ENCODE measurements around the gene ULK4.

ULK4 gene

GRCh38 chr3:41199866-41200668 is 761.8 kb downstream of the ULK4 start:
- 0 out of 3 replicates have a peak, but pooled peaks have one; percentile 3 for ATAC-seq (ENCODE audit: low read depth)
- DNase-seq (ENCODE audit: low spot score), result no peak
- peak overlapping the region; percentile 69 for H3K27ac ChIP-seq (ENCODE audit: poor library complexity, severe bottlenecking)

GRCh38 chr3:41198950-41199865 is 762.7 kb downstream of the ULK4 start, which contains the start of gene CTNNB1:
CTNNB1 (plus strand) TSS chr3:41199505; CDS start chr3:41224069, 24,564 bp downstream.
- H3K9me3 ChIP-seq (ENCODE audit: severe bottlenecking), result no peaks in the 10 kb centered on the region
- H3K27ac ChIP-seq (ENCODE audit: poor library complexity, severe bottlenecking), result peak within 1 kb of the TSS; percentile 69
- peaks cover 25% of the 10 kb centered on the region for H3K4me1 ChIP-seq (ENCODE audit: insufficient read depth, poor library complexity, severe bottlenecking)
- peak; percentile 87 for DNase-seq (ENCODE audit: low spot score)
- peaks cover 3% of the 10 kb centered on the region; the same call in 1 of the 2 replicates for H3K36me3 ChIP-seq (ENCODE audit: low read depth)
- peak within 1 kb of the TSS; percentile 98 for H3K4me3 ChIP-seq (ENCODE audit: severe bottlenecking)
- no peaks in the 10 kb centered on the region for H3K27me3 ChIP-seq (ENCODE audit: insufficient read depth, poor library complexity, severe bottlenecking)
- TF ChIP-seq CTCF (IDR thresholded peaks at IDR 0.05; ENCODE audit: poor library complexity, severe bottlenecking), result peak; percentile 32
- peak; percentile 73 for ATAC-seq (ENCODE audit: low read depth)

More at GRCh38 chr3:41199866-41200668, 761.8 kb downstream of the ULK4 start:
- H3K4me3 ChIP-seq (ENCODE audit: severe bottlenecking), result peak overlapping the region; percentile 98
- no peaks in the 10 kb centered on the region for H3K27me3 ChIP-seq (ENCODE audit: insufficient read depth, poor library complexity, severe bottlenecking)
- TF ChIP-seq CTCF (IDR thresholded peaks at IDR 0.05; ENCODE audit: poor library complexity, severe bottlenecking), result no peak
- H3K36me3 ChIP-seq (ENCODE audit: low read depth), result peaks cover 3% of the 10 kb centered on the region; the same call in 1 of the 2 replicates
- H3K4me1 ChIP-seq (ENCODE audit: insufficient read depth, poor library complexity, severe bottlenecking), result peaks cover 25% of the 10 kb centered on the region
- H3K9me3 ChIP-seq (ENCODE audit: severe bottlenecking), result no peaks in the 10 kb centered on the region

GRCh38 chr3:41198526-41198925 is 763.4 kb downstream of the ULK4 start:
- Histone ChIP-seq H3K4me1 (ENCODE audit: insufficient read depth, poor library complexity, severe bottlenecking) (peaks cover 23% of the 10 kb centered on the region), H3K36me3 (ENCODE audit: low read depth) (peaks cover 3% of the 10 kb centered on the region; the same call in 1 of the 2 replicates), H3K9me3 (ENCODE audit: severe bottlenecking) (no peaks in the 10 kb centered on the region), H3K27ac (ENCODE audit: poor library complexity, severe bottlenecking) (peak overlapping the region; percentile 69), H3K4me3 (ENCODE audit: severe bottlenecking) (peak overlapping the region; percentile 98), H3K27me3 (ENCODE audit: insufficient read depth, poor library complexity, severe bottlenecking) (no peaks in the 10 kb centered on the region)
- ATAC-seq (ENCODE audit: low read depth) (no peak), DNase-seq (ENCODE audit: low spot score) (no peak)
- no peak for TF ChIP-seq CTCF (IDR thresholded peaks at IDR 0.05; ENCODE audit: poor library complexity, severe bottlenecking)

- Histone ChIP-seq H3K9me3 (ENCODE audit: severe bottlenecking) (no peaks in the 10 kb centered on the region), H3K27ac (ENCODE audit: poor library complexity, severe bottlenecking) (no peak overlapping the region), H3K4me1 (ENCODE audit: insufficient read depth, poor library complexity, severe bottlenecking) (peaks cover 18% of the 10 kb centered on the region), H3K27me3 (ENCODE audit: insufficient read depth, poor library complexity, severe bottlenecking) (no peaks in the 10 kb centered on the region), H3K36me3 (ENCODE audit: low read depth) (peaks cover 3% of the 10 kb centered on the region; the same call in 1 of the 2 replicates), H3K4me3 (ENCODE audit: severe bottlenecking) (no peak overlapping the region)
- DNase-seq (ENCODE audit: low spot score) (no peak), ATAC-seq (ENCODE audit: low read depth) (no peak)
- TF ChIP-seq CTCF (IDR thresholded peaks at IDR 0.05; ENCODE audit: poor library complexity, severe bottlenecking), result no peak
These were observed 763.9 kb downstream of the ULK4 start for GRCh38 chr3:41198046-41198445.
